HuH-7.5 (cell line): ENCODE data around the gene RORC.
"Not testable (repeated sequence)": the region's sequence is repeated elsewhere in the genome, so short reads cannot be mapped to it uniquely, and the experiment has no call there.

ENCODE experiments used
- DNase-seq: peaks from one replicate; pipeline ENCODE4 v3.0.0; 2011; ENCODE audit warnings: low spot score

The RORC gene

GRCh38 chr1:151774256-151774922 lies 57.2 kb downstream of the RORC start:
- no peak for DNase-seq

GRCh38 chr1:151773702-151774101 lies 57.9 kb downstream of the RORC start:
- no peak for DNase-seq

GRCh38 chr1:151769270-151769669 lies 62.3 kb downstream of the RORC start:
- not testable (repeated sequence) for DNase-seq

GRCh38 chr1:151768351-151769066 lies 63.1 kb downstream of the RORC start:
- DNase-seq: not testable (repeated sequence)

- no peak for DNase-seq
Observed at GRCh38 chr1:151763990-151764389, 67.6 kb downstream of the RORC start.

- DNase-seq: peak; percentile 89
Observed at GRCh38 chr1:151762941-151763921, 68.4 kb downstream of the RORC start, which contains the start of gene MRPL9. MRPL9 (minus strand) TSS chr1:151763496; CDS start chr1:151763479, 17 bp downstream.

GRCh38 chr1:151760597-151761385 lies 70.8 kb downstream of the RORC start:
- DNase-seq: no peak

- DNase-seq: no peak
Observed at GRCh38 chr1:151759241-151759640, 72.4 kb downstream of the RORC start.

- no peak for DNase-seq
Observed at GRCh38 chr1:151756291-151756690, 75.3 kb downstream of the RORC start.
